GM23338 (cell line): ENCODE results near the gene TOM1L1. TPM values are rescaled to one million over a fixed set of nuclear protein-coding genes. Genes with fewer than 3 reads are reported as not detected.
A peak's percentile ranks its signal among the peaks of the same experiment; 100 is the strongest.

ENCODE experiments used
- ATAC-seq: fragments of 200-7000 bp; cut with Tn5 transposase; 3 replicates; pipeline ENCODE4 v1.9.1; 2020
- DNase-seq: peaks from one replicate; pipeline ENCODE4 v3.0.0-alpha.2; 2015; ENCODE audit warnings: low spot score
- H2AFZ ChIP-seq: fragments of 200-600 bp; sonication (generic); 2 replicates; pipeline ENCODE4 v1.8.0; 2016; ENCODE audit warnings: antibody characterized with exemption, mild to moderate bottlenecking, moderate library complexity
- H3F3A ChIP-seq: fragments of 200-600 bp; sonication (generic); replicated peaks from 2 replicates; pipeline ENCODE4 v1.8.0; 2017; ENCODE audit warnings: antibody characterized with exemption, mixed run types, low read depth
- H3K27ac ChIP-seq: fragments of 200-600 bp; sonication (generic); 2 replicates; pipeline ENCODE4 v1.6.1; 2016; ENCODE audit warnings: low read depth
- H3K27me3 ChIP-seq: fragments of 200-600 bp; sonication (generic); 2 replicates; pipeline ENCODE4 v1.8.0; 2016; ENCODE audit warnings: mild to moderate bottlenecking, mixed run types, moderate library complexity; ENCODE audit not compliant: insufficient read depth
- H3K36me3 ChIP-seq: fragments of 200-600 bp; sonication (generic); 2 replicates; pipeline ENCODE4 v1.8.0; 2016; ENCODE audit warnings: mild to moderate bottlenecking; ENCODE audit not compliant: insufficient read depth
- H3K4me1 ChIP-seq: fragments of 200-600 bp; sonication (generic); 2 replicates; pipeline ENCODE4 v1.8.0; 2016; ENCODE audit warnings: mild to moderate bottlenecking, moderate library complexity; ENCODE audit not compliant: insufficient read depth
- H3K4me2 ChIP-seq: fragments of 200-600 bp; sonication (generic); 2 replicates; pipeline ENCODE4 v1.7.1; 2017; ENCODE audit warnings: mixed run types
- H3K4me3 ChIP-seq: fragments of 200-600 bp; sonication (generic); 2 replicates; pipeline ENCODE4 v1.6.1; 2016; ENCODE audit warnings: mixed run types
- H3K79me2 ChIP-seq: fragments of 200-600 bp; sonication (generic); replicated peaks from 2 replicates; pipeline ENCODE4 v1.8.0; 2017; ENCODE audit warnings: mild to moderate bottlenecking; ENCODE audit not compliant: insufficient read depth
- H3K9me2 ChIP-seq: fragments of 200-600 bp; sonication (generic); 2 replicates; pipeline ENCODE4 v1.8.0; 2017; ENCODE audit not compliant: insufficient read depth
- H4K20me1 ChIP-seq: fragments of 200-600 bp; sonication (generic); replicated peaks from 2 replicates; pipeline ENCODE4 v1.8.0; 2017; ENCODE audit warnings: mild to moderate bottlenecking; ENCODE audit not compliant: insufficient read depth
- H3K27ac Mint-ChIP-seq: 2 replicates; pipeline ENCODE4 v1.8.0; 2020; ENCODE audit warnings: inconsistent platforms, mild to moderate bottlenecking, moderate library complexity, mixed read lengths
- H3K27me3 Mint-ChIP-seq: 3 replicates; pipeline ENCODE4 v1.8.0; 2022; ENCODE audit warnings: low read depth, mild to moderate bottlenecking, moderate library complexity, mixed read lengths, inconsistent platforms; ENCODE audit not compliant: insufficient read depth, poor library complexity
- H3K36me3 Mint-ChIP-seq: 3 replicates; pipeline ENCODE4 v1.8.0; 2021; ENCODE audit warnings: low read depth, mild to moderate bottlenecking, inconsistent platforms, moderate library complexity, mixed read lengths
- H3K4me1 Mint-ChIP-seq: 3 replicates; pipeline ENCODE4 v1.8.0; 2020; ENCODE audit warnings: mild to moderate bottlenecking, inconsistent platforms, mixed read lengths
- H3K4me3 Mint-ChIP-seq: 3 replicates; pipeline ENCODE4 v1.8.0; 2021; ENCODE audit warnings: moderate library complexity, mild to moderate bottlenecking, inconsistent platforms, mixed read lengths
- H3K9me3 Mint-ChIP-seq: 3 replicates; pipeline ENCODE4 v1.8.0; 2020; ENCODE audit warnings: moderate library complexity, mild to moderate bottlenecking, inconsistent platforms, mixed read lengths
- POLR2AphosphoS5 ChIP-seq: IDR thresholded peaks from 2 replicates; pipeline ENCODE4 v1.6.1; 2016; ENCODE audit warnings: antibody characterized with exemption, low read depth
- STAT1 ChIP-seq: IDR thresholded peaks from one replicate; pipeline ENCODE4 v1.6.1; 2016; ENCODE audit warnings: antibody characterized with exemption; ENCODE audit not compliant: unreplicated experiment
- ZNF114 ChIP-seq: fragments of 250-450 bp; sonication (Bioruptor Pico); IDR thresholded peaks from 2 replicates; pipeline ENCODE4 v1.5.0; 2020; ENCODE audit warnings: mild to moderate bottlenecking, moderate library complexity
- polyA plus RNA-seq: library from polyadenylated mRNA; unstranded; fragments of >200 nt; fragmentation: Nextera tagmentation; extraction: Ambion mirVana; gene quantifications from 2 replicates; pipeline ENCODE4 v1.2.1, GENCODE V29; 2016
- total RNA-seq: library from RNA; depleted of rRNA; stranded (reverse); fragments of >200 nt; shearing (Covaris generic); gene quantifications from 2 replicates; pipeline ENCODE4 v1.2.3, GENCODE V29; 2014
- TF ChIP-seq, protein P1 (sequence below), 2 experiments: fragments of 200-600 bp in 1 of 2; sonication (generic) in 1 of 2; conservative IDR thresholded peaks; 2 replicates each; pipeline versions ENCODE4 v1.5.1 to v1.6.1; 2016 to 2017; ENCODE audit warnings: antibody characterized with exemption in 2 of 2, low read depth in 2 of 2, mild to moderate bottlenecking in 2 of 2, moderate library complexity in 1 of 2
- TF ChIP-seq, protein P2 (sequence below): IDR thresholded peaks from 2 replicates; pipeline ENCODE4 v1.6.1; 2016; ENCODE audit warnings: antibody characterized with exemption

TOM1L1 gene
- total and polyA plus RNA-seq, 2 experiments from 2014 or later: 46.8 to 58.0 TPM

DNA sequence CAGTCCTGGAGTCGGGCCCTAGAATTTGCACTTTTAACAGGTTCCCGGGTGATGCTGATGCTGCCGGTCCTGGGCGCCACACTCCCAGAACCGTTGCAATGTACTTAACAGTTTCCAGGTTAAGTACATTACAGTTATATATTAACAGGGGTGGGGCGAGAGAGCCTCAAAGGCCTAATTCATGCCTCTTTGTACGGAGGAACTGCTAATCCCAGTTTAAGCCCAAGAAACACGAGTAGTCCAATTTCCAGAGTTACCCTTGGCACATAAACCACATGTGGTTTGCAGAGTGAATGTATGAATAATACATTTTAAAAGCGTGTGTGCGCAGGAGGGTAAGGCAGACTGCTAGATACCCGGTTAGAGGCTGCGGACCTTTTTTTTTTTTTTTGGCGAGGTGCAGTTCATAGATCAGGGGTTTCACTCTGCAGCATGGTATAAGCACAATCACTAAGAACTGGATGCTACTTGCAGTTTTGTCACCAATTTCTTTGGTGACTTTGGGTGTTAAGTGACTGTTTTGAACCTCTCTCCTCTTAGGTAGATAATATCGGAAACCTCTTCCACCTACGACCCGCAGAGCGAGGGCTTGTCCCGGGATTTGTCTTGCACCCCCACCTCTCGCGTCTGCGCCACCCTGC, 67.1 kb downstream of the TOM1L1 start:
- Histone ChIP-seq H3K4me3 (peak overlapping the region; percentile 97), H3F3A (no peaks in the 10 kb centered on the region), H3K79me2 (peaks cover 71% of the 10 kb centered on the region), H3K4me1 (peaks cover 12% of the 10 kb centered on the region; the same call in 1 of the 2 replicates), H3K4me2 (peak overlapping the region; percentile 99), H3K36me3 (peaks cover 6% of the 10 kb centered on the region; the same call in 1 of the 2 replicates), H3K27me3 (no peaks in the 10 kb centered on the region), H3K9me2 (no peaks in the 10 kb centered on the region), H2AFZ (no peak overlapping the region; the same call in 1 of the 2 replicates), H4K20me1 (0 out of 2 replicates have a peak, but pooled peaks cover 9% of the 10 kb centered on the region), H3K27ac (peak overlapping the region; percentile 72; the same call in 1 of the 2 replicates)
- DNase-seq (peak; percentile 22), ATAC-seq (peak; percentile 16)
- Mint-ChIP-seq H3K36me3 (peaks cover 33% of the 10 kb centered on the region), H3K27me3 (peaks cover 4% of the 10 kb centered on the region), H3K9me3 (no peaks in the 10 kb centered on the region), H3K4me1 (peaks cover 12% of the 10 kb centered on the region), H3K4me3 (no peak overlapping the region), H3K27ac (no peak overlapping the region; the same call in 1 of the 2 replicates)
- TF ChIP-seq, protein P1, sequence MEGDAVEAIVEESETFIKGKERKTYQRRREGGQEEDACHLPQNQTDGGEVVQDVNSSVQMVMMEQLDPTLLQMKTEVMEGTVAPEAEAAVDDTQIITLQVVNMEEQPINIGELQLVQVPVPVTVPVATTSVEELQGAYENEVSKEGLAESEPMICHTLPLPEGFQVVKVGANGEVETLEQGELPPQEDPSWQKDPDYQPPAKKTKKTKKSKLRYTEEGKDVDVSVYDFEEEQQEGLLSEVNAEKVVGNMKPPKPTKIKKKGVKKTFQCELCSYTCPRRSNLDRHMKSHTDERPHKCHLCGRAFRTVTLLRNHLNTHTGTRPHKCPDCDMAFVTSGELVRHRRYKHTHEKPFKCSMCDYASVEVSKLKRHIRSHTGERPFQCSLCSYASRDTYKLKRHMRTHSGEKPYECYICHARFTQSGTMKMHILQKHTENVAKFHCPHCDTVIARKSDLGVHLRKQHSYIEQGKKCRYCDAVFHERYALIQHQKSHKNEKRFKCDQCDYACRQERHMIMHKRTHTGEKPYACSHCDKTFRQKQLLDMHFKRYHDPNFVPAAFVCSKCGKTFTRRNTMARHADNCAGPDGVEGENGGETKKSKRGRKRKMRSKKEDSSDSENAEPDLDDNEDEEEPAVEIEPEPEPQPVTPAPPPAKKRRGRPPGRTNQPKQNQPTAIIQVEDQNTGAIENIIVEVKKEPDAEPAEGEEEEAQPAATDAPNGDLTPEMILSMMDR (conservative IDR thresholded peaks at IDR 0.05; ENCODE audit: low read depth in 2 of 2): 0 out of 4 replicates have a peak, but pooled peaks of 1 of the 2 experiments have one; percentile 33
- TF ChIP-seq ZNF114 (CRISPR knock-in tag): no peak

DNA sequence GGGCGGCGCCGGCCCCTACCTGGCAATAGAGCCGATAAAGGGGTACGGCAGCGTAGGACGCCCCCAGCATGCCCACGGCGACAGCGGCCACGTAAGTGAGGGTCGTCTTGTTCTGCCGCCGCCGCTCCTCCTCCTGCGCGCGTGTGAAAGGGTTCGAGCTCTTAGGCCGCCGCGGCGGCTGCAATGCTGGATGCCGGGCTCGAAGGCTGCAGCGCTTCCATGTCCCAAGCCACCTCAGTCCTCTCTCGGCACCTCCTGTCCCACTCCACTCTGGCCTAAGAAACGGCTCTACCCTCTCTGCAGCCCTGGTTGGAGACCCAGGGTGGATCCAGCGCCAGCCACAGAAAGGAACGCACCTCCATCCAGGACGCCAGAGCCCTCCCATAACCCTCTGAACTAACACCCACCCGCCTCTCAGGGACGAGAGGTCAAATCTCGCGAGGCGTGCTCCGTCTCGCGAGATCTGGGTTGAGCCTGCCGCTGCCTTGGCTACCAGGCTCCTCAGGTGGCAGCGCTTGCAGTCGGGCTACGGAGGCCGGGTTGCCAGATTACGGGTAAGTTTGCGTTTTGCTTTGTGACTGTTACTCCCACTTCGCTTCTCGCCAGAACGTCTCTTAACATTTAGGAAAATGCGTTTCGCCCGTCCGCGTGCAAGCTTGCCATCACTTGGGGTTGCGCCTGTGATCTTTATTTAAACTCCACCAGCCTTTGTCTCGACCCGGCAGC, 67.8 kb downstream of the TOM1L1 start, which contains the start of the genes COX11 and STXBP4:
COX11 (minus strand) TSS at position 393 of the 726 bp plus-strand sequence; CDS start at position 385, 8 bp downstream.
STXBP4 (plus strand) TSS at position 504 of the 726 bp plus-strand sequence. CDS start 17,455 bp downstream, outside the sequence.
- peaks cover 12% of the 10 kb centered on the region for H3K4me1 Mint-ChIP-seq
- H3K36me3 ChIP-seq: no peaks in the 10 kb centered on the region; the same call in 1 of the 2 replicates
- DNase-seq: peak; percentile 96

More for the DNA sequence above, 67.8 kb downstream of the TOM1L1 start, which contains the start of the genes COX11 and STXBP4:
- peak within 1 kb of the TSS; percentile 99 for H3K4me2 ChIP-seq
- ATAC-seq: peak; percentile 93
- H3K9me2 ChIP-seq: no peaks in the 10 kb centered on the region
- H3K79me2 ChIP-seq: peaks cover 78% of the 10 kb centered on the region
- H2AFZ ChIP-seq: peak within 1 kb of the TSS; percentile 99
- Mint-ChIP-seq H3K27me3 (peaks cover 4% of the 10 kb centered on the region), H3K4me3 (no peak within 1 kb of the TSS), H3K27ac (no peak within 1 kb of the TSS; the same call in 1 of the 2 replicates), H3K36me3 (peaks cover 27% of the 10 kb centered on the region), H3K9me3 (no peaks in the 10 kb centered on the region)
- H3K4me1 ChIP-seq: peaks cover 12% of the 10 kb centered on the region; the same call in 1 of the 2 replicates
- no peak for TF ChIP-seq ZNF114 (CRISPR knock-in tag)
- peak; percentile 99 for TF ChIP-seq POLR2AphosphoS5
- TF ChIP-seq, protein P1 (conservative IDR thresholded peaks at IDR 0.05; ENCODE audit: low read depth in 2 of 2): peak in 1 of 2 experiments; percentile 40; a peak in 2 of 4 replicates
- TF ChIP-seq STAT1: no peak
- TF ChIP-seq, protein P2, sequence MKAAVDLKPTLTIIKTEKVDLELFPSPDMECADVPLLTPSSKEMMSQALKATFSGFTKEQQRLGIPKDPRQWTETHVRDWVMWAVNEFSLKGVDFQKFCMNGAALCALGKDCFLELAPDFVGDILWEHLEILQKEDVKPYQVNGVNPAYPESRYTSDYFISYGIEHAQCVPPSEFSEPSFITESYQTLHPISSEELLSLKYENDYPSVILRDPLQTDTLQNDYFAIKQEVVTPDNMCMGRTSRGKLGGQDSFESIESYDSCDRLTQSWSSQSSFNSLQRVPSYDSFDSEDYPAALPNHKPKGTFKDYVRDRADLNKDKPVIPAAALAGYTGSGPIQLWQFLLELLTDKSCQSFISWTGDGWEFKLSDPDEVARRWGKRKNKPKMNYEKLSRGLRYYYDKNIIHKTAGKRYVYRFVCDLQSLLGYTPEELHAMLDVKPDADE: peak; percentile 13; the same call in 1 of the 2 replicates
- H3K27me3 ChIP-seq: no peaks in the 10 kb centered on the region
- H3K27ac ChIP-seq: peak within 1 kb of the TSS; percentile 72
- H3F3A ChIP-seq: no peaks in the 10 kb centered on the region
- H3K4me3 ChIP-seq: peak within 1 kb of the TSS; percentile 97
- H4K20me1 ChIP-seq: 0 out of 2 replicates have a peak, but pooled peaks cover 9% of the 10 kb centered on the region
